Measurements from ENCODE around the gene DMBT1.

Gene DMBT1

GRCh38 chr10:122560279-122560804 is at the start of gene DMBT1:
Gene DMBT1, plus strand, starts transcription at chr10:122560754. Its CDS starts 17 bp downstream, at chr10:122560771.
- no peak for DNase-seq (ENCODE audit: low read depth)

DNA sequence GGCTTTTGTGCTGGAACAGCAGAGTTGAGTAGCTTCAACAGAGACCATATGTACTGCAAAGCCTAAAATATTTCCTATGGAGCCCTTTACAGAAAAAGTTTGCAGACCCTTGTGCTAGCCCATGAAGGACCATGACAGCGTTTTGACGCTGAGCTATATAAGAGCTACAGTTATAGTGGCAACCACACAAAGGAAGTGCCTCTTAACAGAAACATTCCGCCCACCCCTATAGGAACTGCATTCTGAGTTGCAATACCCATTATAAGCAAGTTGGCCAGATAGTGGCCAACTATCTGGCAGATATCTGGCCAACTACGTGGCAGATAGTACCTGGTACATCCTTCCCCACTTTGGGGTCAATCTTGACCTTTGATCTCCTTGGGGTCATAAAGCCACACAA is 47.5 kb upstream of the DMBT1 start:
- DNase-seq (ENCODE audit: low read depth), result no peak

DNA sequence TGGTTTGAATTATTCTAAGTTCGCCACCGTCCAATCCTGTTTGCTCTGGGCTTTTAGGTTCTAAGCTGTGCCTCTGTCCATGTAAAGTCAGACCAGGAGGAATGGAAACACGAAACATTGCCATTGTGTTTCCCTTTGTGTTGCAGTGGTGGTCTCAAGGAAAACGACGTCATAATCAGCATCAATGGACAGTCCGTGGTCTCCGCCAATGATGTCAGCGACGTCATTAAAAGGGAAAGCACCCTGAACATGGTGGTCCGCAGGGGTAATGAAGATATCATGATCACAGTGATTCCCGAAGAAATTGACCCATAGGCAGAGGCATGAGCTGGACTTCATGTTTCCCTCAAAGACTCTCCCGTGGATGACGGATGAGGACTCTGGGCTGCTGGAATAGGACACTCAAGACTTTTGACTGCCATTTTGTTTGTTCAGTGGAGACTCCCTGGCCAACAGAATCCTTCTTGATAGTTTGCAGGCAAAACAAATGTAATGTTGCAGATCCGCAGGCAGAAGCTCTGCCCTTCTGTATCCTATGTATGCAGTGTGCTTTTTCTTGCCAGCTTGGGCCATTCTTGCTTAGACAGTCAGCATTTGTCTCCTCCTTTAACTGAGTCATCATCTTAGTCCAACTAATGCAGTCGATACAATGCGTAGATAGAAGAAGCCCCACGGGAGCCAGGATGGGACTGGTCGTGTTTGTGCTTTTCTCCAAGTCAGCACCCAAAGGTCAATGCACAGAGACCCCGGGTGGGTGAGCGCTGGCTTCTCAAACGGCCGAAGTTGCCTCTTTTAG is 46.3 kb upstream of the DMBT1 start:
- DNase-seq (ENCODE audit: low read depth), result no peak

GRCh38 chr10:122515022-122515424 is 45.5 kb upstream of the DMBT1 start:
- no peak for DNase-seq (ENCODE audit: low read depth)

DNA sequence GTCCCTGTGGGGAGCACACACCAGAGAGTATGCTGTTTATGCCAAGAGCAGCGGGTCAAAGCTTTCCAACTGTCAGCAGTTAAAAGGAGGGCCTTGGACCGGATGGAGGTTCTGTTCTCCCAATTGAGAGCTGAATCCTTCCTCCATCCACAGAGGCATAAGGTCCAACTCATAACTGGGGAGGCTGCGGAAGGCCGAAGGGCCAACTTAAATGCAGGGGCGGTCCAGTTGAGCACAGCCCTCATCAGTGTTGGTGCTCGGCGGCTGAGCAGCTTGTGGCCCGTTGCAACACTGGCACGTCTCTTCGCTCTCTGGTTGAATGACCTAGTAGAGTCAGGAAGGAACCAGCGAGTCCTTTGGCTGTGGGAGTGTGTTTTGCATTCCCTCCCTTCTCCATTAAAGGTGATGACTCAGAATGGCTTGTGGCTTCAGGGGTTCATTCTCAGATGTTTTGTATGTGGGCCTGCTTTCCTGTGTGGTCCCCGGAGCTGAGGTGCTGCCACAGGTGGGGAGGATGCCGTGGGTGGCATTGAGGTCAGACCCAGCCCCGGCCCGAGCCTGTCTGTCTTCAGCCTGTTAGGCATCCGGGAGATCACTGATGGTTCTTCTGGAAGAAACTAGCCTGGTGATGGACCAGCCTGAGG is 44.8 kb upstream of the DMBT1 start:
- DNase-seq (ENCODE audit: low read depth), result no peak

DNA sequence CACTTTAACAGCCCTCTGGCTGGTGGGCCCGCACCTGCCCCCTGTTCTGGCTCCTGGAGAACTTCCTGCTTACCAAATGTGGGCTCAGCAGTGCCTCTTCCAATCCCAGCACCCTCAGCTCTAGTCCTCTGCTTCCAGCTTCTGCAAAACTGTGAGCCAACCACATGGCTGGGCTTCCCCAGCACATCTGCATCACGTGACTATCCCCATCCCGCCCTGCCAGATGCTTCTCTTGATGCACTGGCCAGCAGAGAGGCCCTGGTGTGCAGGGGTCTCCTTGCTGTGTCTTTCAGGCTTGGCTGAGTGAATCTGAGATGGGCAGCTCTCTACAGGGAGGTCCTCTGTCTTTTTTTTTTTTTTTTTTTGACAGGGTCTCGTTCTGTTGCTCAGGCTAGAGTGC is 43.8 kb upstream of the DMBT1 start:
- no peak for DNase-seq (ENCODE audit: low read depth)

DNA sequence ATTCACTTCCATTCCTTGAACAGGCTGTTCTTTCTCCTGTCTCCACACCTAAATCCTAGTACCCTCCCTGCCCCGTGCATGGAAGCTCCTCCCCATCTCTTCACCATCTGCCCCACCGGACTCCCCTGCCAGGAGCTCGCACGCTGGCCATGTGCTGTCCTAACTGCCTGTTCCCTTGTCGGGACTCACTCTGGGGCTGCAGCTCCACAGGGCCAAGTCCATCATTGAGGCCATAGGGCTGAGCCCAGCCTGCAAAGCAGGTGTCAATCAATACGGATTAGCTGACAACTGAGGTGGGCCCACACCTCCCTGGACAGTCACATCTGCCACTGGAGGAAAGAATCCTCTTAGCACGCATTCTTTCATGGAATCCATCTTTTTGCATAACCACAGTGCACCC is 41.4 kb upstream of the DMBT1 start:
- no peak for DNase-seq (ENCODE audit: low read depth)

- DNase-seq (ENCODE audit: low read depth), result no peak
These were observed 40.7 kb upstream of the DMBT1 start for GRCh38 chr10:122519873-122520272.

DNA sequence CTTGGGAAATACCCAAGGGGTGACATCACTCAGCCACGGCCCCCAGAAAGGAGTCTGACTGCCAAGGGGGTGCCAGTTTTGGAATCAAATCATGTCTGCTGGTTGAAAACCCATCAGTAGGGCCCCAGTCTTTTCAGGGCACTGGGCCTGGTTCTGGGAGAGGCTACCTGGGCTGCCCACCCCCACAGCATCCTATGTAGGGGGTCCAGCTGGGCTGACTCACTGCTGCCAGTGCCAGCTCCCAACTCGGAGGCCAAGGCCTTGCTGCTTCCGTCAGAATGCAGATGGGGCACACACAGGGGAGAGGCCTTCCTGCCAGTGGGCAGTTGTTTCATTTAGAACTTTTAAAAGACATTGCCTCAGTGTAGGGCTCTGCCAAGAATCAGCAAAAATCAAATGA is 39.5 kb upstream of the DMBT1 start:
- DNase-seq (ENCODE audit: low read depth), result no peak

DNA sequence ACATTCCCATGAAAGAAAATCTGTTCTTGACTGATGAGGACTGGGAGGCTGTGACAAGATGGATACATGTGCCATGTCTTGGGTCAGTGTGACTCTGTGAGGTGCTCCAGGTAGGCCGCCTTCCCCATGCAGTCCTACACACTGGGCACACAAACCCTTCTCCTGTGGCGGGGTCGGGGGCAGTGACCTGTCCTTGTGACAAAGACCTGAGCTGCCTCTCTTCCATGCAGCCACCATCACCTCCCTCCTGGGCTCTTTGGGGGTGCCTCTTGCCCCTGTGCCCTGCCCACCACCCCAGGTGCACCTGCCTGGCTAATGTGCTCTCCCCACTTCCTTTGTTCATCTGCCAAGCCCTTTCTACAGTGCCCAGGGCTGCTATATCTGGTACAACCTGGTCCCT is 35.7 kb upstream of the DMBT1 start:
- DNase-seq (ENCODE audit: low read depth), result no peak

DNA sequence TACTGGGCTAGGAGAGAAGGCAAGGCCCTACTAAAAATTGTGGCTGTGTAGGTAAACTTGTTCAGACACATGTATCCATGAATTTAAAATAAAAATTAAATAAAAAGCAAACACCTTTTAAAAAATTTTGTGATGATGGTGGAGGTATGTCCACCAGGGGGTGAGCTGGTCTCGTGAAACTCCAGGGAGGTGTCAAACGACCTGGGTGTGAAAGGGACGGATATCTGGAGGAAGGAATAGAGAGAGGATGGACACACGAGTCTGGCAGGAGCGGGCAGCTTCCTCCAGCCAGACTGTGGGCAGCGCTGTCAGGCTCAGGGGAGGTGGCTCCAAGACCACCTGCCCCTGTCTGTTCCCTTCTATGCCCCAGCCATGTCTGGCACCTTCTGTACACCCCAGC is 34.8 kb upstream of the DMBT1 start:
- no peak for DNase-seq (ENCODE audit: low read depth)

DNA sequence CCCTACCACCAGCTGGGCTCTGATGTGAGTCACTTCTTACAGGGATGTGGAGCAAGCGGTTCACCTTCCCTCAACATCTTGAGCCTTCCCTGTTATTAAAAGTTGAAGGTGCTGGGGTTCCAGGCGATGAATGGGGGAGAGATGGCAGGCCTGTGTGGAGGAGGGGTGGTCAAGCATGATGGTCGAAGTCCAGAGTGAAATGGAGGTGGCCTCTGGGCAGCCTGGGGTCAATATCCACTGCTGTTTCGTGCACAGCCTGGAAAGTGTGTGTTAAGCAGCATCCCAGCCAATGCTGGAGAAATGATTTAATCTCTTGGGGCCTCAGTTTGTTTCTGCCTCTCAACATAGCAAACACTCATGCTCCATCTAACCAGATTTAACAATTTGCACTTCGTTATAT is 33.7 kb upstream of the DMBT1 start:
- no peak for DNase-seq (ENCODE audit: low read depth)

DNA sequence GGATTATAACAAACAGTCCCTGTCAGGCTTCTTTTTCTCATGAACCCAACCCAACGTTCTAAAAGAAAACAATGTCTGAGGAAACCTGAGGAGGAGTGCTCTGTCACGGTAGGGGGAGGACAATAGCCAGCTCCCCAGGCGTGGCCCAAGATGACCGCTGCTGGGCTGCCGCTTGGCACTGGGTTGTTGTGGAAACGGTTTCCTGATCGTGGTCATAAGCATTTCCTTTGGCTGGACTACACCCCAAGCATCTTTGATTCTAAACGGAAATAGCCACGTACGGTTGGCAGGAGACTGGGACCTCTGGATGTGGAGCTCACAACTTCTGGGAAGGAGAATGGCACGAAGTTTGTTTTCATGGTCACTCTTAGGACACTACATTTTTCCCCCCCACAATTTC is 30.4 kb upstream of the DMBT1 start:
- no peak for DNase-seq (ENCODE audit: low read depth)

DNA sequence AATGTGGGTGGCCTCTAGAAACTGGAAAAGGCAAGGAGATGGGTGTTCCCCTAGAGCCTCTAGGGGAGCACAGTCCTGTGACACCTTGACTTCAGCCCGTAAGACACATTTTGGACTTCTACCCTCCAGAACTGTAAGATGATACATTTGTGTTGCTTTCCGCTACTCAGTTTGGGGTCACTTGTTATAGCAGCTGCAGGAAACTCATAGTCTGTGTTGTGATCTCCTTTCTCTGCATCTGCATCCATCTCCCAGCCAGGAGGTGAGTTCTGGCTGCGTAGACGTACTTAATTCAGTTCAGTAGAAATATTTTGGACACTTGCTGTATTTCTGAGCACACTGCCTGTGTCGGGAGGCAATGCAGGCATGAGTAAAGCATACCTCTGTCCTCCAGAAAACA is 29.3 kb upstream of the DMBT1 start:
- no peak for DNase-seq (ENCODE audit: low read depth)

- DNase-seq (ENCODE audit: low read depth), result no peak
These were observed 28.6 kb upstream of the DMBT1 start for GRCh38 chr10:122531939-122532338.

GRCh38 chr10:122532601-122533296 is 27.8 kb upstream of the DMBT1 start:
- no peak for DNase-seq (ENCODE audit: low read depth)

- no peak for DNase-seq (ENCODE audit: low read depth)
These were observed 23.0 kb upstream of the DMBT1 start for GRCh38 chr10:122537545-122537944.

GRCh38 chr10:122541541-122542002 is 19.0 kb upstream of the DMBT1 start:
- no peak for DNase-seq (ENCODE audit: low read depth)

- no peak for DNase-seq (ENCODE audit: low read depth)
These were observed 16.7 kb upstream of the DMBT1 start for GRCh38 chr10:122543676-122544445.

GRCh38 chr10:122544493-122544892 is 16.1 kb upstream of the DMBT1 start:
- DNase-seq (ENCODE audit: low read depth), result no peak

GRCh38 chr10:122546242-122546641 is 14.3 kb upstream of the DMBT1 start:
- DNase-seq (ENCODE audit: low read depth), result no peak

All from stimulated activated CD8-positive, alpha-beta memory T cell treated with anti-CD3 and anti-CD28 coated beads, Interleukin-15, amount 100 ng/mL, for 24 hours (primary cell).